ENCODE data around the gene RAC2.

RAC2 gene

GRCh38 chr22:37196539-37197450 is 47.3 kb downstream of the RAC2 start:
- H3K4me3 ChIP-seq (ENCODE audit: low read depth, low read length), result no peak overlapping the region
- TF ChIP-seq CTCF (IDR thresholded peaks at IDR 0.05; ENCODE audit: low read depth, low read length, missing control alignments), result no peak
- no peak for DNase-seq (ENCODE audit: low read depth)

- no peak for DNase-seq (ENCODE audit: low read depth)
- no peak overlapping the region for H3K4me3 ChIP-seq (ENCODE audit: low read depth, low read length)
- no peak for TF ChIP-seq CTCF (IDR thresholded peaks at IDR 0.05; ENCODE audit: low read depth, low read length, missing control alignments)
Measured at GRCh38 chr22:37195921-37196320, 48.1 kb downstream of the RAC2 start.

- no peak for TF ChIP-seq CTCF (IDR thresholded peaks at IDR 0.05; ENCODE audit: low read depth, low read length, missing control alignments)
- no peak for DNase-seq (ENCODE audit: low read depth)
- no peak overlapping the region for H3K4me3 ChIP-seq (ENCODE audit: low read depth, low read length)
Measured at GRCh38 chr22:37194750-37195149, 49.3 kb downstream of the RAC2 start.

GRCh38 chr22:37193629-37194191 is 50.4 kb downstream of the RAC2 start:
- TF ChIP-seq CTCF (IDR thresholded peaks at IDR 0.05; ENCODE audit: low read depth, low read length, missing control alignments), result no peak
- no peak overlapping the region for H3K4me3 ChIP-seq (ENCODE audit: low read depth, low read length)
- no peak for DNase-seq (ENCODE audit: low read depth)

- DNase-seq (ENCODE audit: low read depth), result no peak
- no peak overlapping the region for H3K4me3 ChIP-seq (ENCODE audit: low read depth, low read length)
- TF ChIP-seq CTCF (IDR thresholded peaks at IDR 0.05; ENCODE audit: low read depth, low read length, missing control alignments), result no peak
Measured at GRCh38 chr22:37192741-37193140, 51.3 kb downstream of the RAC2 start.

- no peak for TF ChIP-seq CTCF (IDR thresholded peaks at IDR 0.05; ENCODE audit: low read depth, low read length, missing control alignments)
- no peak overlapping the region for H3K4me3 ChIP-seq (ENCODE audit: low read depth, low read length)
- DNase-seq (ENCODE audit: low read depth), result no peak
Measured at GRCh38 chr22:37192204-37192603, 51.9 kb downstream of the RAC2 start.

Data from GM12864 (cell line).